H1 (cell line): ENCODE data around the gene TM9SF2. TPM values are rescaled to one million over a fixed set of nuclear protein-coding genes. Genes with fewer than 3 reads are reported as not detected.

Experiments used
- CTCF ChIA-PET: fragments of 300-600 bp; sonication (Branson Sonifier 250); formaldehyde crosslinking; loops from one replicate; lab custom pipeline; 2021; ENCODE audit not compliant: partially characterized antibody; lab: Charles Lee
- POLR2A ChIA-PET: fragments of 300-600 bp; sonication (Branson Sonifier 250); formaldehyde crosslinking; loops from one replicate; lab custom pipeline; 2021; ENCODE audit warnings: inconsistent platforms; ENCODE audit not compliant: partially characterized antibody; lab: Charles Lee
- DNase-seq, 2 experiments: peaks; one replicate each; pipeline versions ENCODE4 v3.0.0 to v3.0.0-alpha.2; 2010 to 2022; ENCODE audit warnings: low spot score in 2 of 2, low read depth in 1 of 2, mixed read lengths in 1 of 2
- FAIRE-seq: peaks from 2 replicates; lab custom pipeline; 2011; peaks lifted over from hg19 to GRCh38; lab: Jason Lieb, UNC
- H2AFZ ChIP-seq: 2 replicates; pipeline ENCODE4 v1.8.1; 2012; ENCODE audit warnings: low read length, inconsistent platforms
- H2AK5ac ChIP-seq: 2 replicates; pipeline ENCODE4 v1.6.1; 2013; ENCODE audit warnings: low read depth, low read length
- H2BK120ac ChIP-seq: replicated peaks from 2 replicates; pipeline ENCODE3; 2013; ENCODE audit warnings: low read depth, low read length, inconsistent platforms
- H2BK12ac ChIP-seq: 2 replicates; pipeline ENCODE4 v1.6.1; 2013; ENCODE audit warnings: low read depth, low read length
- H2BK15ac ChIP-seq: 2 replicates; pipeline ENCODE4 v1.6.1; 2013; ENCODE audit warnings: low read length
- H2BK20ac ChIP-seq: 2 replicates; pipeline ENCODE4 v1.6.1; 2013; ENCODE audit warnings: low read length
- H2BK5ac ChIP-seq: 2 replicates; pipeline ENCODE4 v1.6.1; 2013; ENCODE audit warnings: low read depth, low read length
- H3K14ac ChIP-seq: 2 replicates; pipeline ENCODE4 v1.6.1; 2013; ENCODE audit warnings: inconsistent platforms; ENCODE audit not compliant: insufficient read length
- H3K18ac ChIP-seq: 2 replicates; pipeline ENCODE4 v1.6.1; 2013; ENCODE audit warnings: low read length; ENCODE audit errors: extremely low read depth
- H3K23ac ChIP-seq: 2 replicates; pipeline ENCODE4 v1.6.1; 2013; ENCODE audit warnings: inconsistent platforms; ENCODE audit not compliant: insufficient read length
- H3K23me2 ChIP-seq: 2 replicates; pipeline ENCODE4 v1.6.1; 2013; ENCODE audit warnings: low read depth, low read length
- H3K27ac ChIP-seq: 2 replicates; pipeline ENCODE4 v1.6.1; 2011; ENCODE audit warnings: low read depth, low read length, inconsistent platforms
- H3K27me3 ChIP-seq, 4 experiments: replicated peaks in 1 of 4; 1 replicate in 1 of 4; 2 replicates in 3 of 4; pipeline versions ENCODE4 v1.6.1 to v1.8.1; 2011 to 2013; ENCODE audit warnings: low read length in 3 of 4, mild to moderate bottlenecking in 3 of 4, inconsistent platforms in 2 of 4, mixed read lengths in 2 of 4, moderate library complexity in 1 of 4; ENCODE audit not compliant: control insufficient read depth in 3 of 4, insufficient read depth in 3 of 4; ENCODE audit errors: extremely low read depth in 1 of 4
- H3K36me3 ChIP-seq, 4 experiments: 2 replicates each; pipeline versions ENCODE4 v1.6.1 to v1.8.1; 2011 to 2013; ENCODE audit warnings: mild to moderate bottlenecking in 4 of 4, low read length in 3 of 4, moderate library complexity in 2 of 4, control low read depth in 1 of 4, inconsistent platforms in 1 of 4; ENCODE audit not compliant: insufficient read depth in 4 of 4, control insufficient read depth in 2 of 4
- H3K4ac ChIP-seq: replicated peaks from 2 replicates; pipeline ENCODE3; 2013; ENCODE audit warnings: low read length, low read depth, mixed read lengths, inconsistent platforms; ENCODE audit not compliant: insufficient read length
- H3K4me1 ChIP-seq, 4 experiments: replicated peaks in 1 of 4; 1 replicate in 1 of 4; 2 replicates in 3 of 4; pipeline versions ENCODE4 v1.6.1 to v1.8.1; 2011 to 2013; ENCODE audit warnings: low read length in 3 of 4, inconsistent platforms in 2 of 4, mixed read lengths in 1 of 4; ENCODE audit not compliant: insufficient read depth in 4 of 4, control insufficient read depth in 3 of 4
- H3K4me2 ChIP-seq, 2 experiments: 2 replicates each; pipeline versions ENCODE4 v1.6.1 to v1.8.1; 2011 to 2013; ENCODE audit warnings: low read depth in 2 of 2, low read length in 2 of 2, control low read depth in 1 of 2, inconsistent platforms in 1 of 2, mild to moderate bottlenecking in 1 of 2; ENCODE audit not compliant: insufficient read depth in 1 of 2
- H3K4me3 ChIP-seq, 4 experiments: fragments of 200-600, 300-600 bp in 1 of 4; sonication (generic), shearing (Covaris generic), sonication (Bioruptor Twin) in 1 of 4; 2 replicates each; pipeline versions ENCODE4 v1.5.1 to v1.8.1; 2011 to 2016; ENCODE audit warnings: low read length in 4 of 4, low read depth in 3 of 4, control low read depth in 2 of 4, inconsistent platforms in 2 of 4, mild to moderate bottlenecking in 2 of 4, mixed read lengths in 1 of 4, moderate library complexity in 1 of 4; ENCODE audit not compliant: insufficient read depth in 2 of 4; ENCODE audit errors: extremely low read depth in 1 of 4
- H3K56ac ChIP-seq: replicated peaks from 2 replicates; pipeline ENCODE3; 2013; ENCODE audit warnings: low read depth, mild to moderate bottlenecking, mixed read lengths, low read length, inconsistent platforms; ENCODE audit not compliant: insufficient read length
- H3K79me1 ChIP-seq: 2 replicates; pipeline ENCODE4 v1.6.1; 2013; ENCODE audit warnings: low read depth, low read length, control low read depth
- H3K79me2 ChIP-seq, 2 experiments: 2 replicates each; pipeline versions ENCODE4 v1.6.1 to v1.8.1; 2012 to 2013; ENCODE audit warnings: low read length in 2 of 2, mild to moderate bottlenecking in 2 of 2, inconsistent platforms in 1 of 2; ENCODE audit not compliant: insufficient read depth in 2 of 2, control insufficient read depth in 1 of 2
- H3K9ac ChIP-seq, 4 experiments: replicated peaks in 1 of 4; 1 replicate in 1 of 4; 2 replicates in 3 of 4; pipeline versions ENCODE4 v1.6.1 to v1.8.1; 2011 to 2013; ENCODE audit warnings: low read depth in 3 of 4, low read length in 3 of 4, control low read depth in 2 of 4, mild to moderate bottlenecking in 2 of 4, moderate library complexity in 2 of 4, inconsistent platforms in 1 of 4; ENCODE audit errors: extremely low read depth in 1 of 4
- H3K9me3 ChIP-seq, 2 experiments: 2 replicates each; pipeline versions ENCODE4 v1.6.1 to v1.8.1; 2012 to 2013; ENCODE audit warnings: mild to moderate bottlenecking in 2 of 2, moderate library complexity in 2 of 2, control low read depth in 1 of 2, inconsistent platforms in 1 of 2, low read depth in 1 of 2, low read length in 1 of 2, mixed read lengths in 1 of 2; ENCODE audit not compliant: insufficient read depth in 2 of 2
- H4K20me1 ChIP-seq, 2 experiments: replicated peaks in 1 of 2; 2 replicates each; pipeline versions ENCODE3 to v1.8.1; 2011 to 2013; ENCODE audit warnings: inconsistent platforms in 2 of 2, low read length in 2 of 2, mild to moderate bottlenecking in 1 of 2; ENCODE audit not compliant: insufficient read depth in 2 of 2, control insufficient read depth in 1 of 2
- H4K5ac ChIP-seq: 2 replicates; pipeline ENCODE4 v1.6.1; 2013; ENCODE audit warnings: low read length, low read depth, mixed read lengths, inconsistent platforms; ENCODE audit not compliant: insufficient read length
- H4K8ac ChIP-seq: 2 replicates; pipeline ENCODE4 v1.8.0; 2013; ENCODE audit warnings: mild to moderate bottlenecking, moderate library complexity, low read length, inconsistent platforms; ENCODE audit not compliant: insufficient read depth; ENCODE audit errors: extremely low read depth
- H4K91ac ChIP-seq: replicated peaks from 2 replicates; pipeline ENCODE3; 2013; ENCODE audit warnings: low read length, mixed read lengths, inconsistent platforms; ENCODE audit not compliant: insufficient read length
- BRCA1 ChIP-seq: IDR thresholded peaks from 2 replicates; pipeline ENCODE4 v1.6.1; 2012; ENCODE audit warnings: low read depth, low read length, improper control_type of control experiment
- CEBPB ChIP-seq: IDR thresholded peaks from 2 replicates; pipeline ENCODE4 v1.6.1; 2012; ENCODE audit warnings: low read depth, low read length
- EGR1 ChIP-seq: IDR thresholded peaks from 2 replicates; pipeline ENCODE4 v1.6.1; 2011; ENCODE audit warnings: low read depth, low read length, borderline replicate concordance
- EP300 ChIP-seq, 2 experiments: IDR thresholded peaks; 1 replicate in 1 of 2; 2 replicates in 1 of 2; pipeline ENCODE4 v1.6.1; 2011 to 2012; ENCODE audit warnings: low read depth in 2 of 2, low read length in 2 of 2, mild to moderate bottlenecking in 2 of 2, borderline replicate concordance in 1 of 2, inconsistent platforms in 1 of 2, moderate library complexity in 1 of 2
- FOSL1 ChIP-seq: IDR thresholded peaks from 2 replicates; pipeline ENCODE4 v1.6.1; 2011; ENCODE audit warnings: mild to moderate bottlenecking, low read depth, low read length, moderate library complexity; ENCODE audit not compliant: insufficient read depth
- MAFK ChIP-seq: IDR thresholded peaks from 2 replicates; pipeline ENCODE4 v1.6.1; 2012; ENCODE audit warnings: low read depth, mild to moderate bottlenecking, improper control_type of control experiment, low read length
- RAD21 ChIP-seq, 2 experiments: IDR thresholded peaks in 1 of 2; conservative IDR thresholded peaks in 1 of 2; 2 replicates each; pipeline ENCODE4 v1.6.1; 2011; ENCODE audit warnings: low read depth in 2 of 2, low read length in 2 of 2, improper control_type of control experiment in 1 of 2, inconsistent platforms in 1 of 2, mild to moderate bottlenecking in 1 of 2, moderate library complexity in 1 of 2
- SIN3A ChIP-seq, 2 experiments: IDR thresholded peaks in 1 of 2; conservative IDR thresholded peaks in 1 of 2; 2 replicates each; pipeline ENCODE4 v1.6.1; 2011 to 2012; ENCODE audit warnings: low read length in 2 of 2, improper control_type of control experiment in 1 of 2, low read depth in 1 of 2, mild to moderate bottlenecking in 1 of 2
- SP1 ChIP-seq: IDR thresholded peaks from 2 replicates; pipeline ENCODE4 v1.6.1; 2011; ENCODE audit warnings: low read depth, low read length
- TCF12 ChIP-seq: IDR thresholded peaks from 2 replicates; pipeline ENCODE4 v1.6.1; 2011; ENCODE audit warnings: low read depth, mild to moderate bottlenecking, low read length
- TEAD4 ChIP-seq: IDR thresholded peaks from 2 replicates; pipeline ENCODE4 v1.6.1; 2012; ENCODE audit warnings: low read depth, low read length, inconsistent platforms, mixed read lengths
- USF2 ChIP-seq: IDR thresholded peaks from 2 replicates; pipeline ENCODE4 v1.6.1; 2011; ENCODE audit warnings: low read length, improper control_type of control experiment
- ZNF274 ChIP-seq: IDR thresholded peaks from 2 replicates; pipeline ENCODE4 v1.7.0; 2012; ENCODE audit warnings: low read length, borderline replicate concordance; ENCODE audit errors: extremely low read depth
- WGBS, 2 experiments: shearing (Covaris generic) in 1 of 2; methylation state at CpG; one replicate each; pipeline versions ENCODE4 v1.1.6 to v1.1.7; 2013 to 2015; ENCODE audit warnings: low lambda C conversion rate in 2 of 2, mixed read lengths in 2 of 2, inconsistent platforms in 1 of 2, low coverage in 1 of 2, missing lambda C conversion rate in 1 of 2; ENCODE audit not compliant: insufficient replicate concordance in 2 of 2, insufficient coverage in 1 of 2, insufficient read length in 1 of 2; ENCODE audit errors: extremely low coverage in 1 of 2, missing lambda C conversion rate in 1 of 2; 5-methylcytosine and 5-hydroxymethylcytosine counted together
- polyA plus RNA-seq, 7 experiments: library from polyadenylated mRNA; depleted of rRNA in 3 of 7; stranded (reverse) in 5 of 7; unstranded in 2 of 7; fragments of >200 nt in 5 of 7; fragments of 200-250 nt in 2 of 7; gene quantifications; 1 replicate in 5 of 7; 2 replicates in 1 of 7; 4 replicates in 1 of 7; pipeline versions ENCODE4 v1.2.1 to v1.2.3, GENCODE V29; 2011 to 2013; ENCODE audit warnings: missing spikeins in 2 of 7, mixed read lengths in 2 of 7
- total RNA-seq: library from RNA; stranded (reverse); fragmentation: NEBNext Ultra II Directional; extraction: Animal tissue kit (Norgen Biotek cat#: 25700); gene quantifications from 2 replicates; pipeline ENCODE4 v1.2.1, GENCODE V29; 2021

Gene TM9SF2
- total and polyA plus RNA-seq, 2 of the 8 experiments (the other 6 are each of a cell fraction or from before 2014, with no cell fraction given) = 68.0 to 101 TPM

- Histone ChIP-seq H3K4me2 (no peak overlapping the region), H3K9ac (no peak overlapping the region; a peak in 1 of 7 replicates), H3K79me2 (no peaks in the 10 kb centered on the region), H4K91ac (no peak overlapping the region), H3K18ac (no peak overlapping the region), H2BK20ac (no peak overlapping the region), H3K79me1 (peaks cover 3% of the 10 kb centered on the region), H2BK15ac (no peak overlapping the region), H3K9me3 (no peaks in the 10 kb centered on the region), H3K27ac (no peak overlapping the region), H4K20me1 (peaks cover 2 to 3% of the 10 kb centered on the region in 2 experiments), H2BK5ac (no peak overlapping the region), H2AFZ (no peak overlapping the region), H3K27me3 (no peaks in the 10 kb centered on the region), H3K4ac (no peak overlapping the region), H2AK5ac (no peak overlapping the region), H3K14ac (no peak overlapping the region), H3K23ac (no peak overlapping the region), H3K4me1 (peaks cover 0 to 2% (median 0%) of the 10 kb centered on the region in 4 experiments; a peak in 1 of 7 replicates), H3K4me3 (no peak overlapping the region), H3K56ac (no peak overlapping the region), H4K5ac (no peak overlapping the region), H3K36me3 (peaks cover 3 to 29% (median 6%) of the 10 kb centered on the region in 4 experiments; a peak in 7 of 8 replicates), H2BK12ac (no peak overlapping the region), H2BK120ac (no peak overlapping the region), H3K23me2 (no peaks in the 10 kb centered on the region), H4K8ac (no peak overlapping the region)
- WGBS, 2 experiments = 87% methylated on average over 6 of the region's 6 CpGs; no CpG with 5 or more reads in 1 of the 2 experiments
- CTCF ChIA-PET = interaction anchor here (0.9 to 3.5 kb wide), 11 partner anchors 9 to 93 kb away, joined by 3 to 13 read pairs (median 4); no protein-coding TSS in a partner anchor
- POLR2A ChIA-PET = interaction anchor here (0.6 to 1.1 kb wide), 2 partner anchors 12 to 39 kb away, joined by 3 read pairs; no protein-coding TSS in a partner anchor
- FAIRE-seq = no peak
- no peak for DNase-seq
- TF ChIP-seq FOSL1 (no peak), EGR1 (no peak), EP300 (IDR thresholded peaks at IDR 0.05; ENCODE audit: borderline replicate concordance in 1 of 2, low read depth in 2 of 2, low read length in 2 of 2) (no peak), SIN3A (conservative IDR thresholded peaks at IDR 0.05 in 1 of 2, IDR thresholded peaks at IDR 0.05 in 1 of 2; ENCODE audit: low read depth in 1 of 2, low read length in 2 of 2) (no peak), TCF12 (no peak), ZNF274 (no peak), MAFK (no peak), USF2 (no peak), SP1 (no peak), RAD21 (IDR thresholded peaks at IDR 0.05 in 1 of 2, conservative IDR thresholded peaks at IDR 0.05 in 1 of 2; ENCODE audit: low read depth in 2 of 2, low read length in 2 of 2) (no peak), BRCA1 (no peak), CEBPB (no peak), TEAD4 (no peak)
Measured at GRCh38 chr13:99527301-99527700, 26.0 kb downstream of the TM9SF2 start.
